ENCODE measurements around the gene OR10T2. TPM values are rescaled to one million over a fixed set of nuclear protein-coding genes. Genes with fewer than 3 reads are reported as not detected.

OR10T2 gene
- total RNA-seq (ENCODE audit: low replicate concordance): not detected in 2 replicates

GRCh38 chr1:158398818-158399514 lies at the start of gene OR10T2:
TSS of gene OR10T2 (minus strand) at chr1:158399466. CDS start at chr1:158399466, 0 bp downstream.

GRCh38 chr1:158426137-158426536 lies 26.9 kb upstream of the OR10T2 start, which contains the start of gene OR10K2:
TSS of gene OR10K2 (minus strand) at chr1:158426237. CDS start at chr1:158420866, 5,371 bp downstream.

GRCh38 chr1:158353303-158354075 lies 45.8 kb downstream of the OR10T2 start, which contains the start of gene CD1E:
TSS of gene CD1E (plus strand) at chr1:158353894. CDS start at chr1:158353989, 95 bp downstream.

Other genes with a start within 250 kb of the OR10T2 start
- 0.12 and 0.23 TPM in 2 replicates for gene CD1D, start 218.6 kb downstream of the OR10T2 start, total RNA-seq (ENCODE audit: low replicate concordance)
- gene CD1A, start 145.0 kb downstream of the OR10T2 start, total RNA-seq (ENCODE audit: low replicate concordance): not detected in 2 replicates
- not detected in 2 replicates for gene CD1C, start 109.5 kb downstream of the OR10T2 start, total RNA-seq (ENCODE audit: low replicate concordance)
- gene CD1B, start 67.9 kb downstream of the OR10T2 start, total RNA-seq (ENCODE audit: low replicate concordance): not detected in 2 replicates
- gene CD1E, start 45.6 kb downstream of the OR10T2 start, total RNA-seq (ENCODE audit: low replicate concordance): not detected in 2 replicates
- not detected in 2 replicates for gene OR10K2, start 26.8 kb upstream of the OR10T2 start, total RNA-seq (ENCODE audit: low replicate concordance)
- not detected in 2 replicates for gene OR10K1, start 62.4 kb upstream of the OR10T2 start, total RNA-seq (ENCODE audit: low replicate concordance)
- not detected in 2 replicates for gene OR10R2, start 72.8 kb upstream of the OR10T2 start, total RNA-seq (ENCODE audit: low replicate concordance)
- not detected in 2 replicates for gene OR6Y1, start 154.9 kb upstream of the OR10T2 start, total RNA-seq (ENCODE audit: low replicate concordance)
- gene OR6P1, start 171.1 kb upstream of the OR10T2 start, total RNA-seq (ENCODE audit: low replicate concordance): not detected in 2 replicates
- gene OR10X1, start 180.4 kb upstream of the OR10T2 start, total RNA-seq (ENCODE audit: low replicate concordance): not detected in 2 replicates
- not detected in 2 replicates for gene OR10Z1, start 205.8 kb upstream of the OR10T2 start, total RNA-seq (ENCODE audit: low replicate concordance)

All from smooth muscle cell of the coronary artery (primary cell).